ENCODE results near the gene TESPA1. TPM values are rescaled to one million over a fixed set of nuclear protein-coding genes. Genes with fewer than 3 reads are reported as not detected.

The TESPA1 gene
- polyA plus RNA-seq, 1 donor from 2014 or later, result not detected

GRCh38 chr12:54970741-54971140 lies 13.8 kb downstream of the TESPA1 start:
- TF ChIP-seq CTCF (IDR thresholded peaks at IDR 0.05; ENCODE audit: poor library complexity, severe bottlenecking), result no peak
- no peak for TF ChIP-seq REST (IDR thresholded peaks at IDR 0.05; ENCODE audit: borderline replicate concordance)
- TF ChIP-seq POLR2AphosphoS5 (IDR thresholded peaks at IDR 0.05), result no peak
- TF ChIP-seq SMC3 (conservative IDR thresholded peaks at IDR 0.05; ENCODE audit: poor library complexity), result no peak
- TF ChIP-seq EP300 (conservative IDR thresholded peaks at IDR 0.05; ENCODE audit: poor library complexity, severe bottlenecking), result peak; percentile 18
- H3K9me2 ChIP-seq (ENCODE audit: insufficient read depth, low read length), result no peaks in the 10 kb centered on the region
- no peaks in the 10 kb centered on the region for H3K27me3 ChIP-seq (ENCODE audit: insufficient read depth, low read depth, low read length)
- peak overlapping the region; percentile 1 for H3K4me3 ChIP-seq (ENCODE audit: low read length)
- no peaks in the 10 kb centered on the region for H3K36me3 ChIP-seq (ENCODE audit: insufficient read depth, low read length)
- no peaks in the 10 kb centered on the region for H3F3A ChIP-seq (ENCODE audit: insufficient read depth, low read length, poor library complexity, severe bottlenecking)
- no peaks in the 10 kb centered on the region for H4K20me1 ChIP-seq (ENCODE audit: insufficient read depth)
- peak overlapping the region; percentile 41 for H3K27ac ChIP-seq (ENCODE audit: low read length)
- H3K79me2 ChIP-seq (replicated peaks; ENCODE audit: insufficient read depth, low read length), result no peaks in the 10 kb centered on the region
- H3K9me3 ChIP-seq (ENCODE audit: low read length), result no peaks in the 10 kb centered on the region
- no peak overlapping the region for H2AFZ ChIP-seq (ENCODE audit: low read depth, low read length)
- no peak overlapping the region for H3K9ac ChIP-seq (ENCODE audit: low read length)
- H3K4me2 ChIP-seq (ENCODE audit: low read length), result no peak overlapping the region

- Histone ChIP-seq H3K9me2 (ENCODE audit: insufficient read depth, low read length) (no peaks in the 10 kb centered on the region), H3K9me3 (ENCODE audit: low read length) (no peaks in the 10 kb centered on the region), H3K9ac (ENCODE audit: low read length) (no peak overlapping the region), H3K79me2 (replicated peaks; ENCODE audit: insufficient read depth, low read length) (no peaks in the 10 kb centered on the region), H3F3A (ENCODE audit: insufficient read depth, low read length, poor library complexity, severe bottlenecking) (no peaks in the 10 kb centered on the region), H3K4me3 (ENCODE audit: low read length) (no peak overlapping the region), H3K36me3 (ENCODE audit: insufficient read depth, low read length) (no peaks in the 10 kb centered on the region), H3K27ac (ENCODE audit: low read length) (no peak overlapping the region), H4K20me1 (ENCODE audit: insufficient read depth) (no peaks in the 10 kb centered on the region), H3K4me2 (ENCODE audit: low read length) (no peak overlapping the region), H2AFZ (ENCODE audit: low read depth, low read length) (no peak overlapping the region), H3K27me3 (ENCODE audit: insufficient read depth, low read depth, low read length) (no peaks in the 10 kb centered on the region)
- TF ChIP-seq EZH2 (IDR thresholded peaks at IDR 0.05; ENCODE audit: borderline replicate concordance, insufficient read depth, low read length, poor library complexity, severe bottlenecking) (no peak), RAD21 (conservative IDR thresholded peaks at IDR 0.05) (no peak)
Measured at GRCh38 chr12:54968181-54968730, 16.3 kb downstream of the TESPA1 start.

GRCh38 chr12:54967461-54967860 lies 17.1 kb downstream of the TESPA1 start:
- no peak overlapping the region for H3K27ac ChIP-seq (ENCODE audit: low read length)
- no peaks in the 10 kb centered on the region for H3K9me3 ChIP-seq (ENCODE audit: low read length)
- no peaks in the 10 kb centered on the region for H3K79me2 ChIP-seq (replicated peaks; ENCODE audit: insufficient read depth, low read length)

More at GRCh38 chr12:54967461-54967860, 17.1 kb downstream of the TESPA1 start:
- H3K27me3 ChIP-seq (ENCODE audit: insufficient read depth, low read depth, low read length), result no peaks in the 10 kb centered on the region
- TF ChIP-seq CTCF (IDR thresholded peaks at IDR 0.05; ENCODE audit: poor library complexity, severe bottlenecking), result no peak
- TF ChIP-seq EP300 (conservative IDR thresholded peaks at IDR 0.05; ENCODE audit: poor library complexity, severe bottlenecking), result no peak
- TF ChIP-seq REST (IDR thresholded peaks at IDR 0.05; ENCODE audit: borderline replicate concordance), result no peak
- TF ChIP-seq EZH2 (IDR thresholded peaks at IDR 0.05; ENCODE audit: borderline replicate concordance, insufficient read depth, low read length, poor library complexity, severe bottlenecking), result no peak
- TF ChIP-seq POLR2AphosphoS5 (IDR thresholded peaks at IDR 0.05), result no peak
- TF ChIP-seq TAF1 (IDR thresholded peaks at IDR 0.05; ENCODE audit: low read depth), result no peak
- no peak for TF ChIP-seq RAD21 (conservative IDR thresholded peaks at IDR 0.05)
- TF ChIP-seq MXI1 (conservative IDR thresholded peaks at IDR 0.05; ENCODE audit: poor library complexity, severe bottlenecking), result no peak
- TF ChIP-seq SMC3 (conservative IDR thresholded peaks at IDR 0.05; ENCODE audit: poor library complexity), result no peak
- no peak overlapping the region for H3K4me3 ChIP-seq (ENCODE audit: low read length)
- H3K9me2 ChIP-seq (ENCODE audit: insufficient read depth, low read length), result no peaks in the 10 kb centered on the region
- H4K20me1 ChIP-seq (ENCODE audit: insufficient read depth), result no peaks in the 10 kb centered on the region
- H3K9ac ChIP-seq (ENCODE audit: low read length), result no peak overlapping the region
- H3F3A ChIP-seq (ENCODE audit: insufficient read depth, low read length, poor library complexity, severe bottlenecking), result no peaks in the 10 kb centered on the region
- H3K36me3 ChIP-seq (ENCODE audit: insufficient read depth, low read length), result no peaks in the 10 kb centered on the region
- H2AFZ ChIP-seq (ENCODE audit: low read depth, low read length), result no peak overlapping the region
- no peak overlapping the region for H3K4me2 ChIP-seq (ENCODE audit: low read length)

Measured in neural cell (in vitro differentiated cells).